ENCODE data around the gene IFNL1.
"Not testable (repeated sequence)": the region's sequence is repeated elsewhere in the genome, so short reads cannot be mapped to it uniquely, and the experiment has no call there.

Gene IFNL1

DNA sequence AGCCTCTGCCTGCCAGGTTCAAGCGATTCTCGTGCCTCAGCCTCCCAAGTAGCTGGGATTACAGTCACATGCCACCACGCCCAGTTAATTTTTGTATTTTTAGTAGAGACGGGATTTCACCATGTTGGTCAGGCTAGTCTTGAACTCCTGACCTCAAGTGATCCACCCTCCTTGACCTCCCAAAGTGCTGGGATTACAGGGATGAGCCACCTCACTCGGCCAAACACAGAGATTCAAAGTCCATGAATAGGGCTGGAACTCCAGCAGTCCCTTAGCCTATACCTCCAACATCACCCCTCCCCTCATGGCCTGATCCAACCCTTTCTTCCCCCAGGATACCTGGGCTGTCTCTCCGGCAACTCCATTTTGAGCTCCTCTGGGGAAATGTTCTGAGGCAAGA is 36.5 kb downstream of the IFNL1 start:
- DNase-seq (ENCODE audit: low read depth): not testable (repeated sequence)

DNA sequence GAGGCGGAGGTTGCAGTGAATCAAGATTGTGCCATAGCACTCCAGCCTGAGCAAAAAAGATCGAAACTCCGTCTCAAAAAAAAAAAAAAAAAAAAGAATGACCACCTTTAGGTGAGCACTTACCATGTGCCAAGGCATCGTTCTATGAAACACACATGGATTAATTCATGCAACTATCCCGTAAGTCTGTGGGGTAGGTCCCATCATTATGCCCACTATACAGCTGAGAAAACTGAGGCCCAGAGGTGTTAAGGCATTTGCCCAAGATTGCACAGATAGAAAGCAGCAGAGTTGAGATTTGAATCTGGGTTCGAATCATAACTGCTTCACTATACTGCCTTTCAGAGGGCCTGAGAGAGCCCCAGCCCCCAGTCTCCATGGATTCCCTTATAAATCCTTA is 37.3 kb downstream of the IFNL1 start:
- no peak for DNase-seq (ENCODE audit: low read depth)

DNA sequence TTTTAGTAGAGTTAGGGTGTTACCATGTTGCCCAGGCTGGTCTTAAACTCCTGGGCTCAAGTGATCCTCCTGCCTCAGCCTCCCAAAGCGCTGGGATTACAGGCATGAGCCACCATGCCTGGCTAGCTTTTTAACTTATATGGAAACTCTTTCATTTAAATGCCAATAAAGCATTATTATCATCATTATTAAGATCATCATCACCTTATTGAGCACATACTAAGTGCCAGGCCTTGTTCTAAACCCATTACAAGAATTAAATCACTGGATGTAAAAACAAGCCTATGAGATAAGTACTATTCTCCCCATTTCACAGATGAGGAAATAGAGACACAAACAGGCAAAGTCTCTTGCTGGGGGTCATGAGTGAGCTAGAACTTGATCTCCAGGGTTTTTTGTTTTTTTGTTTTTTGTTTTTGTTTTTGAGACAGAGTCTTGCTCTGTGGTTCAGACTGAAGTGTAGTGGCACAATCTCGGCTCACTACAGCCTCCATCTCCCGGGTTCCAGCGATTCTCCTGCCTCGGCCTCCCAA is 38.3 kb downstream of the IFNL1 start:
- DNase-seq (ENCODE audit: low read depth): no peak

DNA sequence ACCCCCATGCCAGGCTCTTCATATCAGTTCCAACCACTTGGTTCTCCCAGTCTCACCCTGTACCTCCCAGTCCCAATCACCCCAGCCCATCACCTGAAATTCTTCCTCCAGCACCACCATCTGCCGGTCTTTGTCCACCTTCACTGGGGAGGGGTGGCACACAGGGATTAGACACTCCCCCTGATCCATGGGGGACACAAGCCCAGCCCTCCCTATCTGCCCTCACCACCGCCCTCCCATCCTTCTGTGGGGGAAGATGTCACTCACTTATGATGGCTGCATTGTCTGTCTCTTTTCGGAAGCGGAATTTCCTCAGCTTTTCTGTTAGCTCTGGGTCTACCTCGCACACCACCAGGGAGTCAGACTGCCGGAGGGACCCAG is 39.0 kb downstream of the IFNL1 start:
- no peak for DNase-seq (ENCODE audit: low read depth)

DNA sequence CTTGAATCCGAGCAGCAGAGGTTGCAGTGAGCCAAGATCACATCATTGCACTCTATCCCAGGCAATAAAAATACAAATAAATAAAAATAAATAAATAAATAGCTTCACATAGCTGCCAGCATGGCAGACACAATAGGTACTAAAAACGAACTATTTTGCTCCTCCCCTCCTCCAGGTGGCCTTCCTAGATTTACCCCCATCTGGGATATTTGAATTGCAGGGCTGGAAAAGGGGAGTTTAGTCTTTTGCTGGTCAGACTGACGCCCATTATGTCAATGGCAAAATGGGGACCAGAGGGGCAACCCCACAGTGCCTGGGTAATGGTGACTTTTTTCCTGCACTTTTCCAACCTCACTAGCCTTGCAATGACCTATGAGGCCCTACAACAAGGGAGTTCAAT is 40.3 kb downstream of the IFNL1 start:
- DNase-seq (ENCODE audit: low read depth): no peak

DNA sequence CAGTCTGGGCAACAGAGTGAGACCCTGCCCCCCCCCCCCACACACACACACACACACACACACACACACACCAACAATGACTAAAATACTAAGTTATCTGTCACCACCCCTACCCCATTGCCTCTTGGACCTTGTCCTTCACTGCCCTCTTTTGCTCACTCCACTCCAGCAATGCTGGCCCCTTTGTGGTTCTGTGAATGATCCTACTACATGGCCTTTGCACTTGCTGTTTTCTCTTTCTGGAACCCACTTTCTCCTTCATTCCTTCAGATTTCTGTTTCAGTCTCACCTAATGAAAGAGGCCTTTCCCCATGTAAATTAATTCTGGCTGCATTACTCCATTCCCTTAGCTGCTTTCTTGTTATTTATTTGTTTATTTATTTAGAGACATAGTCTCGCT is 43.5 kb downstream of the IFNL1 start:
- no peak for DNase-seq (ENCODE audit: low read depth)

DNA sequence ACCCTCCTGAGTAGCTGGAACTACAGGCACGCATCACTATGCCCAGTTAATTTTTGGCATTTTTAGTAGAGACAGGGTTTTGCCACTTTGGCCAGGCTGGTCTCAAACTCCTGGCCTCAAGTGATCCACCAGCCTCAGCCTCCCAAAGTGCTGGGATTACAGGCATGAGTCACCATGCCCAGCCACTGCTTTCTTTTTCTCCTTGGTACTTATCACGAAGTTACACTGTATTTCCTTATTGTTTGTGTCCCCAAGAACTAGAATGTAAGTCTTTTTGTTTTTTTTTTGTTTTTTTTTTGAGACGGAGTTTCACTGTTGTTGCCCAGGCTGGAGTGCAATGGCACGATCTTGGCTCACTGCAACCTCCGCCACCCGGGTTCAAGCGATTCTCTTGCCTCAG is 43.9 kb downstream of the IFNL1 start:
- not testable (repeated sequence) for DNase-seq (ENCODE audit: low read depth)

DNA sequence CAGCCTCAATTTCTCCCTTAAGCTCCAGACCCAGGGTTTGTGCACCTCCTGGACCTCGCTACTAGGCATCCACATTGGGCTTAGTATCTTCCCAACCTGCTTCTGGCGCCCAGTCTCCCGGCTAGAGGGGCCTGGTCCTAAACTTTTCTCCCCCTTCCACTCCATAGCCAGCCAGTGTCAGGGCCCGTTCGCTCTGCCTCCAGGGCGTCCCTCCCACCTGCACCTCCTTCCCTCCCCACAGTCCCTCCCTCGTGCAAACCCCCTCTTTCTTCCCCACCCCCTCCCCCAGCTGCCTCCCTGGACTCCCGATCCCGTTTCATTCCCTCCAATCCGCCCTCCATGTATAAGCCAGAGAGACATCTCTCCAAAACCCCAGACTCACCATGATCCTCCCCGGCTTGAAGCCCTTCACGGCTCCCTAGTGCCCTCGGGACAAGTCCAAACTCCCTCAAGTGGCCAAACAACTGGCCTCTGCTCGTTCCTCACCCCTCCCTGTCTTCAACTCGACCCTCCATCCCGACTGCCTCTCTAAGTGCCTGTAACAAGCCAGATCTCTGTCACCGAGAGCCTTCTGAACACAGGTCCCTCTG is 45.0 kb downstream of the IFNL1 start:
- peak; percentile 51 for DNase-seq (ENCODE audit: low read depth)

DNA sequence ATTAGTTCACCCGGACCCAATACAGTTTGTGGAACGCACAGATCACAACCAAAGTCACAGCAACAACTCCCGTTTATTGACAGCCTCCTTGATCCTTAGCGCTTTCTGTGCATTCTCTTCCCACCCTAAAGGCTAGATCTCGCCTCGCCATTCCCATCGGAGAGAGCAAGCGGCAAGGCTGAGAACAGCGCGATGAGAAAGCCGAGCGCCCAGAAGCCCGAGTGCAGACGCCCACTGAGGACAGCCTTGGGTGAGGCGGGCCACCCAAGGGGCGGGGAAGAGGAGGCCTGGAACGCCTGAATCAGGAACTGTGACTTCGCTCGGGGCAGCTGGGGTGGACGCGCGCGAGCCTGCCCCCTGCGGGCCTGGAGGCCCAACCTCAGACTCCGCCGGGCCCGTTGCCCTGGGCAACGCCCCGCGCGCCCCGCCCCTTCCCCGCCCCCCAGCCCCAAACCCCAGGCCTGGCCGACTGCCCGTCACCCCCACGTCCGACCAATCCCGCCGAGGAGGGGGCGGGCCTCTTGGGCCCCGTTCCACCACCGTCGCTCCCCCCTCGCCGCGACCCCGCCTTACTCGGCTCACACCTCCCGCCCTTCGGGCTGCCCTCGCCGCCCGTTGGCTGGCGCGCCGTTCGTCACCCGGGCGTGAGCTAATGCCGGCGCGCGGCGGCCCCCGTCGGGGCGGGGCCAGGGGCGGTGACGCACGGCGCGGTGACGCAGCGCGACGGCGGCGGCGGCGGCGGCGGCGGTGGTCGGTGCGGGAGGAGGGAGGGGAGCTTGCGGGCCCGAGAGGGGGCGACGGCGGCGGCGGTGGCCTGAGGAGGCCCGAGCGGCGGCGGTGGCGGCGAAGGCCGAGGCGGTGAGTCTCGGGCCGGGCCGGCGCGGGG is 45.8 kb downstream of the IFNL1 start, which contains the start of gene SAMD4B:
TSS of gene SAMD4B (plus strand) at position 703 of the 886 bp plus-strand sequence. CDS start 14,473 bp downstream, outside the sequence.
- DNase-seq (ENCODE audit: low read depth): peak; percentile 97

DNA sequence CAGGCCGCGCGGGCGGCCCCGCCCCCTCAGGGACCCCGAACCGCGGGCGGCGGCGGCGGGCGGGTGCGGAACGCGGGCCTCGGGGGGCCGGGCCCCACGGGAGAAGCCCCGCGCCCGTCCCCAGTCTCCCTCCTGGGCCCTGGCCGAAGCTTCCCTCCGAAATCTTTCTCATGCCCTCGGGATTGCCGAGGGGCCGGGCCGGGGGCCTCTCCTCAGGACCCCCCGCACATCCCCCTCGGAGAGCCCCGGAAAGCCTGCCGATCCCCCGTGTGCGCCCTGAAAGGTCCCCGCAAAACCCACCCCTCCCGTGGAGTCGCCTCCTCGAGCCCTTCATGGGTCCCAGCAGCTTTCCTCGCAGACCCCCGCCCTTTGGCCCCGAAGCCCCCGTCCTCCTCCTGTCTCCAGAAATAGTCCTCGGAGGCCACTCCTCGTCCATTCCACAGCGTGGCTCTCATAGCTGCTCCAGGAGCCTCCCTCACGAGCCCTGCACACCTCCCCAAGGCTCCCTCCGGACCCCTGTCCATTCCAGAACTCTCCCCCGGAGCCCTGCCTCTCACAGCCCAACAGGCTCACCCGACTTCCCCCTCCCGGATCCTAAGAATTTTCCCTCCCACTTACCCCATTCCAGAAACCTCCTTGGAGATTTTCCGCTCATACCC is 46.6 kb downstream of the IFNL1 start:
- peak; percentile 37 for DNase-seq (ENCODE audit: low read depth)

DNA sequence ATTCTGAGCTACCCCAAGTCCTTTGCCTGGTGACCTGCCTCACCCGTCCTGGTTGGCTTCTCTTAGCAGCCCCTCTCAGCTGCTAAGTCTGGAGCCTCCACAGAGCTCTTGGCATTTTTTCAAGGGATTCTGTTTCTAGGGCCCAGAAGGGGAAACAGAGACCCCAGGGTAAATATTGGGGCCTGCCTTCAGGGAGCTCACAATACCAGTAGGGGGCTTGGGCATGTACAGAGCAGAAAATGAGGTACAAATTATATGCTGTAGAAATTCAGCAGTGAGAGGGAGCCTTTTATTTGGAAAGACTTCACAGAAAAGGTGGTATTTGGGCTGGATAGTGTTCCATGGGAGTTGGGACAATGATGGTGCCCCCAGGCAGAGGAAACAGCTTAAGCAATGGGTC is 49.7 kb downstream of the IFNL1 start:
- no peak for DNase-seq (ENCODE audit: low read depth)

DNA sequence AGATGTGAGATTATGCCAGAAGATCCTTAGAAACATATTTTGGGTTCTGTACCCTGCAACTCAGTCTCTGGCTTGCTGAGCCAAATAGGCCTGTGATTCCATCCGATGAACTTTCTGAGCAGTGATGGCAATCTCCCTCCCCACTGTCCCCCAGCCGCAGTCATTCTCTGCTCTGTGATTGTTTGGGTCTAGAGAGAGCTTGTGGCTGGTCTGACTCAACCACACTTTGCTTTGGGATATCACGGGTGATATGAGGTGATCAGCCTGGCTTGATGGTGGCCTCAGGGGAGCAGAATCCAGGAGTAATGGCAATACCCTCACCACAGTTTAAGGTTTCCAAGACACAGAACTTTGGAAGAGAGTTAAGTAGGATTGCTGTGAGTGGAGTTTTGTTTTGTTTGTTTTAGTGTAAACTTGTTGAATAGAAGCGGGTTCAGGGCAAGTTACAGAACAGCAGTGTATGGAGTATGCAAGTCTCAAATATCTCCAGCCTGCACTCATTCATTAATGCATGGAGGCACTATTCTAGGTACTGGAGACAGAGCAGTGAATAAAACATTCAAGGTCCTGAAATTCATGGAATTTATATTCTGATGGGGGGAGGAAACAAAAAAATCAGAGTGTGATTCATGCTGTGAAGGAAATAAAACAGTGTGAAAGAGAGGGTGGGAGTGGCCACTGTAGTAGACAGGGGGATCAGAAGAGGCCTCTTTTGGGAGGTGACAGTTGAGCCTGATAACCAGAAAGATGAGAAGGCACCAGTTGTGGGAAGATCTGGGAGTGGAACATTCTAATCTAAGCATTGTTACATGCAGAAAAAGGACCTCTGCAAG is 51.3 kb downstream of the IFNL1 start:
- DNase-seq (ENCODE audit: low read depth): peak; percentile 45

Measured in ELR (cell line).